Spleen (tissue), 7 donors: ENCODE measurements around the gene THOC5.

Experiments
- CTCF ChIP-seq, 11 experiments: fragments of 200-600 bp in 7 of 11; fragments of 450-650 bp in 4 of 11; sonication (generic) in 4 of 11; IDR thresholded peaks in 8 of 11; conservative IDR thresholded peaks in 3 of 11; 1 replicate in 7 of 11; 2 replicates in 4 of 11; pipeline versions ENCODE4 v1.4.0 to v1.8.0; 2016 to 2021; ENCODE audit warnings: antibody characterized with exemption in 11 of 11, inconsistent platforms in 4 of 11, mild to moderate bottlenecking in 1 of 11
- POLR2A ChIP-seq, 3 donors: fragments of 450-650 bp; IDR thresholded peaks; one replicate each; pipeline ENCODE4 v1.5.1; 2017; ENCODE audit warnings: antibody characterized with exemption in 3 of 3, mild to moderate bottlenecking in 1 of 3
- POLR2AphosphoS5 ChIP-seq, 3 donors: sonication (generic); formaldehyde crosslinking; IDR thresholded peaks; one replicate each; pipeline ENCODE4 v1.5.1; 2017; ENCODE audit warnings: antibody characterized with exemption in 3 of 3
- donor health status: DM: no; HTN: no; CAD: no; lungs with moderate emphysema.
- donor health status: DM: no; HTN: no; CAD: no.
- donor health status: DM: no; HTN: no; CAD: no.

GRCh38 chr22:29517215-29517908, 36.2 kb downstream of the THOC5 start:
- TF ChIP-seq CTCF (IDR thresholded peaks at IDR 0.05 in 8 of 11, conservative IDR thresholded peaks at IDR 0.05 in 3 of 11) (no peak), POLR2A (IDR thresholded peaks at IDR 0.05) (no peak), POLR2AphosphoS5 (IDR thresholded peaks at IDR 0.05) (no peak)
